Measurements from ENCODE around the gene AP2M1. TPM values are rescaled to one million over a fixed set of nuclear protein-coding genes. Genes with fewer than 3 reads are reported as not detected.

AP2M1 gene
- 100 to 1,000 TPM; 114 to 200 TPM for total RNA-seq
- polyA plus RNA-seq = 100 to 1,000 TPM in 1 of 2 donors, 10 to 100 TPM in 1; 71.9 to 155 TPM

DNA sequence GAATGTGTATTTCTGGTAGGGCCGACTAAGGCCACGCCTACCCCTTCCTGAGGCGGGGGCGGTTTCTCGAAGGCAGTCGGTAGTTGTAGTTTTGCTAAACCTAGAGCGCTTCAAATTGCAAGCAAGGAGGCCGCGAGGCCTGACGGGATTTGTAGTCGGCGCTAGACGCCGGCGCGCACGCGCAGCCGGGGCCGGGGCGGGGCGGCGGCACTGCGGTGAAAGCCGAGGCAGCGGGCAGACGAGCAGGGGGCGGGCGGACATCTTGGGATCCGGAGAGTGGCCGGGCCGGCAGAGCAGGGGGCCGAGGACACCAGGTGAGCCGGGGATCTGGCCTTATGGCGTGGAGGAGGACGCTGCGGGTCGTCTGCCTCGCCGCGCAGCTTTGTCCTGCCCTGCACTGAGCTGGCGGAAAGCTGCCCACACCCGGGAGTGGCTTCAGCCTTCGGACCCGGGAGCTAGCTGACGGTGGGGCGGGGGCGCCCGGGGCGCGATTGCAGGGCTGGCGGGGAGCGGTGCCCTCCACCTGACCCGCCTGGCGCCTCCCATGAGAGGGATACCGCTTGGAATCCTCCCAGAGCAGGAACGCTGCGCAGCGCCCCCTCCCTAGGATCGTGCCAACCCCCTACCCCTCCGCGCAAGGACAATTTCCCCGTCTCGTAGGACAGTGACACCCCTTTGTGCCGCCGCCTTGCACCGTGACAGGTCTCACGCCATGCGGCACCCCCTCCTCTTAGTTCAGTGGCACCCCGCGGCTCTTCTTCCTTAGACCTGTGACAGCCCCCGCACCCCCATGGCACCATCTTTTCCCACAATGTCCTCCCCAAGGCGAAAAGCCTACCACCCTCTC lies at the start of gene AP2M1:
TSS of gene AP2M1 (plus strand) at position 210 of the 847 bp plus-strand sequence. CDS start 2,139 bp downstream, outside the sequence.
- peak; percentile 23 for TF ChIP-seq FOXA2 (IDR thresholded peaks at IDR 0.05)
- no peak for TF ChIP-seq TAF1 (conservative IDR thresholded peaks at IDR 0.05)
- TF ChIP-seq HNF4A (conservative IDR thresholded peaks at IDR 0.05) = no peak
- no peak for TF ChIP-seq FOXA1 (IDR thresholded peaks at IDR 0.05)
- peak; percentile 65 for TF ChIP-seq REST (IDR thresholded peaks at IDR 0.05)
- TF ChIP-seq GABPA (IDR thresholded peaks at IDR 0.05 in 1 of 2, conservative IDR thresholded peaks at IDR 0.05 in 1 of 2) = peak in 1 of 2 donors; percentile 82
- TF ChIP-seq RXRA (IDR thresholded peaks at IDR 0.05) = peak in 1 of 2 donors; percentile 34
- TF ChIP-seq ZBTB33 (IDR thresholded peaks at IDR 0.05) = peak; percentile 94
- no peak for TF ChIP-seq JUND (IDR thresholded peaks at IDR 0.05)
- peak; percentile 83 for TF ChIP-seq SP1 (IDR thresholded peaks at IDR 0.05)
- TF ChIP-seq YY1 (IDR thresholded peaks at IDR 0.05) = peak; percentile 78
- peak in 1 of 2 donors; percentile 23 for TF ChIP-seq RAD21 (IDR thresholded peaks at IDR 0.05)
- TF ChIP-seq MAX (IDR thresholded peaks at IDR 0.05) = peak; percentile 63
- peak; percentile 97 to 99 for TF ChIP-seq EGR1 (IDR thresholded peaks at IDR 0.05; ENCODE audit: low read depth in 2 of 2)
- Histone ChIP-seq H3K4me1 (ENCODE audit: control insufficient read depth in 4 of 4, insufficient read depth in 4 of 4, low read length in 3 of 4) (peaks cover 6 to 29% (median 19%) of the 10 kb centered on the region in 4 donors), H3K9ac (ENCODE audit: low read depth in 1 of 2, low read length in 2 of 2) (peak within 1 kb of the TSS; percentile 88 to 91), H3K27me3 (ENCODE audit: control insufficient read depth in 4 of 4, insufficient read depth in 4 of 4, low read length in 3 of 4) (no peaks in the 10 kb centered on the region), H3K27ac (ENCODE audit: low read depth in 1 of 2, low read length in 2 of 2) (peak within 1 kb of the TSS; percentile 94 to 95), H3K9me3 (ENCODE audit: control insufficient read depth in 4 of 4, low read length in 3 of 4) (no peaks in the 10 kb centered on the region), H3K4me3 (ENCODE audit: low read depth in 1 of 3, low read length in 3 of 3) (peak within 1 kb of the TSS; percentile 79 to 96 (median 92)), H3K36me3 (ENCODE audit: control insufficient read depth in 4 of 4, insufficient read depth in 3 of 4, low read depth in 1 of 4, low read length in 3 of 4) (peaks cover 10 to 38% (median 21%) of the 10 kb centered on the region in 4 donors)
- DNase-seq (ENCODE audit: low spot score) = peak; percentile 97
- under 1% methylated on average over 73 of the region's 73 CpGs for WGBS

- no peak overlapping the region for H3K9ac ChIP-seq (ENCODE audit: low read depth in 1 of 2, low read length in 2 of 2)
- WGBS = 86% methylated on average over 3 of the region's 3 CpGs
- no peaks in the 10 kb centered on the region for H3K9me3 ChIP-seq (ENCODE audit: control insufficient read depth in 4 of 4, low read length in 3 of 4)
- H3K27me3 ChIP-seq (ENCODE audit: control insufficient read depth in 4 of 4, insufficient read depth in 4 of 4, low read length in 3 of 4) = no peaks in the 10 kb centered on the region
- H3K4me1 ChIP-seq (ENCODE audit: control insufficient read depth in 4 of 4, insufficient read depth in 4 of 4, low read length in 3 of 4) = peaks cover 0 to 5% (median 0%) of the 10 kb centered on the region in 4 donors
- no peaks in the 10 kb centered on the region for H3K36me3 ChIP-seq (ENCODE audit: control insufficient read depth in 4 of 4, insufficient read depth in 3 of 4, low read depth in 1 of 4, low read length in 3 of 4)
- TF ChIP-seq RXRA (IDR thresholded peaks at IDR 0.05) (no peak), SP1 (IDR thresholded peaks at IDR 0.05) (no peak), JUND (IDR thresholded peaks at IDR 0.05) (no peak), HNF4A (conservative IDR thresholded peaks at IDR 0.05) (no peak), REST (IDR thresholded peaks at IDR 0.05) (no peak), MAX (IDR thresholded peaks at IDR 0.05) (no peak), ZBTB33 (IDR thresholded peaks at IDR 0.05) (no peak)
- TF ChIP-seq, protein P1, sequence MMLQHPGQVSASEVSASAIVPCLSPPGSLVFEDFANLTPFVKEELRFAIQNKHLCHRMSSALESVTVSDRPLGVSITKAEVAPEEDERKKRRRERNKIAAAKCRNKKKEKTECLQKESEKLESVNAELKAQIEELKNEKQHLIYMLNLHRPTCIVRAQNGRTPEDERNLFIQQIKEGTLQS (IDR thresholded peaks at IDR 0.05) = no peak
- no peak for DNase-seq (ENCODE audit: low spot score)
- H3K27ac ChIP-seq (ENCODE audit: low read depth in 1 of 2, low read length in 2 of 2) = no peak overlapping the region
- H3K4me3 ChIP-seq (ENCODE audit: low read depth in 1 of 3, low read length in 3 of 3) = no peak overlapping the region
Measured at GRCh38 chr3:184126006-184126405, 48.6 kb upstream of the AP2M1 start.
